ENCODE data around the gene PCNX1.

PCNX1 gene

DNA sequence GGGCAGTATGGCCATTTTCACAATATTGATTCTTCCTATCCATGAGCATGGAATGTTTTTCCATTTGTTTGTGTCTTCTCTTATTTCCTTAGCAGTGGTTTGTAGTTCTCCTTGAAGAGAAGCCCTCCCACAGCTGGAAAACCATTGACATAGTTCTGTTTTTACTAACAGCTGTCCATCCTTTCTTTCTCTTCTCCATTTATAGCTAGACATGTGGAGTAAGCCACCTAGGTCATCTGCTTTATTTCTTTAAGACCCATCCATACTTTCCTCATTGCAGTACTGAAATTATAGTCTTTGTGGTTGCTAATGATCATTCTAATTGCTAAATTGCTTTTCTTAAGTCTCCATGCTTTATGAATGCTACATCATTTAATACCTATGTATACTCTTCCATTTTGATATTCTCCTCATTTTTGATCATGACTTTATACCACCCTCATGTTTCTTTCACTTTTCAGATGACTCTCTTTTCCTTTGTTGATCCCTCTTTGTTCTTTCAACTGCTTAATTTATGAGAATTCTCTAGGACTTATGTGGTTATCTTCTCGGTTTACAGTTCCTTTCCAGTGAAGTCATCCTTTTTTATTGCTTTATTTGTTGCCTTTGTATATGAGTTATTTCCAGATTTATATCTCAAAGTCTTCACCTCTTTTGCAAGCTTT lies 114.2 kb downstream of the PCNX1 start:
- DNase-seq (ENCODE audit: insufficient read length, low spot score) (peak; percentile 4), FAIRE-seq (peak; percentile 62)
- no peak for TF ChIP-seq POLR2A (IDR thresholded peaks at IDR 0.05; ENCODE audit: low read depth, low read length)

DNA sequence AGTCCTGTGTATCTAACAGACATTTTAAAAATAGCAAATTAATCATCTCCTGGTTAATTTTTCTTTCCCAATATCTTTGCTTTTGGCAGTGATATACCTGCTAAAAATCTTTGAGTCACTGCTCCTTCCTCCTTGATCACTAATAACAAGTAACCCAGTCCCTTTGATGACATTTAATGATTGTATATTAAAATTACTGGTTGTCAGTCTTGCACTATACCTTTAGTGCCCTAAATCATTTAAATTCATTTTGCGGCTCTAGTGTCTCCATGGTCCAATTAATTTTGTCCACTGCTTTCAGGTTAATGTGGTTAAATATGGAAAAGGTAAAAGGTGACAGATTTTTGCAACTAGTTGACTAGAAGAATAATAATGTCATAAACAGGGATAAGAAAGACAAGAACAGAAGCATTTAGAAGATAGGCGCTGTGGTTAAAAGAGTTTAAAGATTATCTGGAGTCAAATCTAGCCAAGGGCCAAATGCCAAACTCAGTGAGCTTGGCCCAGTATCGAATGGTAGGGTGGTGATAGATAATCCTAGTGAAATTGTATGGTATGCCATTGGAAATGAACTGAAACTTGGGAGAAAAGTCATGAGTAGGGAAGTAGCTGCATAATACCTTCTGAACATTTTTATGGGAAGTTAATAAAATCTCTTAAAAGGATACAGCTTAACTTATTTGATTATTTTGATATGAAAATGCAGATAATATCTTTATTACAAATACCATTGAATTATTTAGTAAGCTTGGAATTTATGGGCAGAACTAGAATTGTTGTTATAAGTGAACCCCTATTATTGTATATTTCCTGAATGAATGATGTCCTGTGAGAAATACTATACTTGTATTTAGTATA lies 115.0 kb downstream of the PCNX1 start:
- no peak for TF ChIP-seq POLR2A (IDR thresholded peaks at IDR 0.05; ENCODE audit: low read depth, low read length)
- no peak for FAIRE-seq
- DNase-seq (ENCODE audit: insufficient read length, low spot score), result no peak

GRCh38 chr14:71022939-71023338 lies 115.7 kb downstream of the PCNX1 start:
- no peak for DNase-seq (ENCODE audit: insufficient read length, low spot score)
- FAIRE-seq, result no peak
- no peak for TF ChIP-seq POLR2A (IDR thresholded peaks at IDR 0.05; ENCODE audit: low read depth, low read length)

DNA sequence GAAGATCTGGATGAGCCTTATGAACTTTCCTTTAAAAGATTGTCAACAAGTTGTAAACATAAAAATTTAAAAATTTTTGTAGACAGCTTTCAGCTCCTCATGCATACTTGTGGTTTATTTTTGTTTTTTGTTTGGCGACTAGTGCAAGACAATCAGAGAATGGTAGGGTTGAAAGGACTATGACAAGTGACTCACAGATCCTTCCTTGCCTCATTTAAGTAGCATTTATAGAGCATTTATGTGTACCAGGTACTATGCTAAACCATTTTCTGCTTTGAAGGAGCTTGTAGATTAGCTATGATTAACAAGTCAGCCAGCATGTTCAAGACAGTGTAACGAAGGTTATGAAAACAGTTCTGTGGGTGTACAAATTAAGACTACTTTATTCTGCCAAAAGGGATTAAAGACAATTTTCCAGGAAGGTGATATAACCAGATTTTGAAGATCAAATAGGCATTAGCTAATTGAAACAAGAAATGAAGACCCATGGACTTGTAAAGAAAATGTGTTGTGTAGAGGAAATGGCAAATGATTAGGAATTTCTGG lies 122.0 kb downstream of the PCNX1 start:
- DNase-seq (ENCODE audit: insufficient read length, low spot score) (no peak), FAIRE-seq (no peak)
- TF ChIP-seq POLR2A (IDR thresholded peaks at IDR 0.05; ENCODE audit: low read depth, low read length), result no peak

GRCh38 chr14:71031000-71031399 lies 123.7 kb downstream of the PCNX1 start:
- no peak for DNase-seq (ENCODE audit: insufficient read length, low spot score)
- TF ChIP-seq POLR2A (IDR thresholded peaks at IDR 0.05; ENCODE audit: low read depth, low read length), result no peak
- no peak for FAIRE-seq

GRCh38 chr14:71036433-71036832 lies 129.2 kb downstream of the PCNX1 start:
- no peak for FAIRE-seq
- no peak for TF ChIP-seq POLR2A (IDR thresholded peaks at IDR 0.05; ENCODE audit: low read depth, low read length)
- no peak for DNase-seq (ENCODE audit: insufficient read length, low spot score)

DNA sequence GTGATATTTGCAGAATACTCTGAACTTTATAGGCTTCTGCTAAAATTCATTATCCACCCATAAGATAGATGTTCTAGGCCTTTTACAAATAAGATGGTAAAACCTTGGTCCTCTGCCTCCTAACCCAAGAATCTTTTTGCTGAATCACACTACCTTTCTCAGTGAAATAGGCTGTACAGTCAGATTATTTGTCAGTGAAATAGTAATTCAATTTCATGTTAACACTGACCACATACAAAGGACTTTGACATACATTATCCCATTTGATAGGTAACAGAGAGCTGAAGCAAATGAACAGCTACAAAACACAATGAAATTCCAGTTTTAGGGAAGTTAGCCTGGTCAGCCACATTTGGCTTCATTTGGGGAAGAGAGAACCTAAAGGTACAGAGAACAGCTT lies 141.1 kb downstream of the PCNX1 start:
- DNase-seq (ENCODE audit: insufficient read length, low spot score) (no peak), FAIRE-seq (no peak)
- TF ChIP-seq POLR2A (IDR thresholded peaks at IDR 0.05; ENCODE audit: low read depth, low read length), result no peak

GRCh38 chr14:71049435-71050133 lies 142.3 kb downstream of the PCNX1 start:
- no peak for FAIRE-seq

GRCh38 chr14:71050227-71050823 lies 143.1 kb downstream of the PCNX1 start:
- FAIRE-seq (no peak), DNase-seq (ENCODE audit: insufficient read length, low spot score) (no peak)
- TF ChIP-seq POLR2A (IDR thresholded peaks at IDR 0.05; ENCODE audit: low read depth, low read length), result no peak

More at GRCh38 chr14:71049435-71050133, 142.3 kb downstream of the PCNX1 start:
- TF ChIP-seq POLR2A (IDR thresholded peaks at IDR 0.05; ENCODE audit: low read depth, low read length), result no peak
- no peak for DNase-seq (ENCODE audit: insufficient read length, low spot score)

- no peak for FAIRE-seq
- DNase-seq (ENCODE audit: insufficient read length, low spot score), result no peak
- TF ChIP-seq POLR2A (IDR thresholded peaks at IDR 0.05; ENCODE audit: low read depth, low read length), result no peak
These were observed 147.4 kb downstream of the PCNX1 start for GRCh38 chr14:71054706-71055105.

- no peak for TF ChIP-seq POLR2A (IDR thresholded peaks at IDR 0.05; ENCODE audit: low read depth, low read length)
- no peak for DNase-seq (ENCODE audit: insufficient read length, low spot score)
- FAIRE-seq, result no peak
These were observed 148.9 kb downstream of the PCNX1 start for GRCh38 chr14:71056168-71056567.

DNA sequence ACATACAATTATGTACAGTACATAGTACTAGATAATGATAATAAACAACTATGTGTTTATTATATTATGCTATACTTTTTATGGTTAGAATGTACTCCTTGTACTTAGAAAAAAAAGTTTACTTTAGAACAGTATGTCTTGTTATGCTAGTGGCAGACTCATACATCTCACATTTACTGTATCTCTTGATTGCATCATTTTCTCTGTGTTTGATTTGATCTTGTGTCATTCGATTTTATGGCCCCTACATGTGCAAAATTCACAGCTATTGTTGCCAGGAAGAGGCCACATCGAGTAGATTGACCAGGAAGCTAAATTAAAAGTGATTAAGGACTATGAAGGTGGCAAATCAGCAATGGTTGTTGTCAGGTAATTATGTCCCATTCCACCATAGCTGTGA lies 153.0 kb downstream of the PCNX1 start:
- FAIRE-seq (no peak), DNase-seq (ENCODE audit: insufficient read length, low spot score) (no peak)
- no peak for TF ChIP-seq POLR2A (IDR thresholded peaks at IDR 0.05; ENCODE audit: low read depth, low read length)

GRCh38 chr14:71060825-71061455 lies 153.7 kb downstream of the PCNX1 start:
- TF ChIP-seq POLR2A (IDR thresholded peaks at IDR 0.05; ENCODE audit: low read depth, low read length), result no peak
- FAIRE-seq (no peak), DNase-seq (ENCODE audit: insufficient read length, low spot score) (no peak)
